ENCODE results near the gene TRIM15.

DNA sequence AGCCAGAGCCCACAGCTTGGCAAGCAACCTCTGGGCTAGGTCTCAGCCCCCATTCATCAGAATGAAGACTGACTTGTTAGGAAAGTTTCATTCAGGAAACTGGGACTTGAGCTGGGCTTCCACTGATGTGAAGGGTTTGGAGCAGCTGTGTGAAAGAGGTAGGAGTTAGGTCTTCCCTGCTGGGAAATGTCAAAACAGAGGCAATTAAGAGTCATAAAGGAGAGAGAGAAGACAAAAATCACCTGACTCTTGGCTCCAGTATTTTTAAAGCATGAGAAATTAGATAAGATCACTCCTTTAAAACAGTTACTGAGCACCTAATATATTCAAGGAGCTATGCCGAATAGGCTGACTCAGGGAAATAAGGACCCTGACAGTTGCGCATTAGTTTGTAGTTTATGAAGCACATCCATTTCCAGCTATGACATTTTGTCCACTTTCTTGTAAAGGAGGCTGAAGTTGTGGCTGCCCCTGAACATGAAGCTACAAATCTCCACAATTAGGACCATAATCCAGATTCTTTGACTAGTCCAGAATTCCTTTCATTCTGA lies 31.3 kb upstream of the TRIM15 start:
- TF ChIP-seq, protein P1, sequence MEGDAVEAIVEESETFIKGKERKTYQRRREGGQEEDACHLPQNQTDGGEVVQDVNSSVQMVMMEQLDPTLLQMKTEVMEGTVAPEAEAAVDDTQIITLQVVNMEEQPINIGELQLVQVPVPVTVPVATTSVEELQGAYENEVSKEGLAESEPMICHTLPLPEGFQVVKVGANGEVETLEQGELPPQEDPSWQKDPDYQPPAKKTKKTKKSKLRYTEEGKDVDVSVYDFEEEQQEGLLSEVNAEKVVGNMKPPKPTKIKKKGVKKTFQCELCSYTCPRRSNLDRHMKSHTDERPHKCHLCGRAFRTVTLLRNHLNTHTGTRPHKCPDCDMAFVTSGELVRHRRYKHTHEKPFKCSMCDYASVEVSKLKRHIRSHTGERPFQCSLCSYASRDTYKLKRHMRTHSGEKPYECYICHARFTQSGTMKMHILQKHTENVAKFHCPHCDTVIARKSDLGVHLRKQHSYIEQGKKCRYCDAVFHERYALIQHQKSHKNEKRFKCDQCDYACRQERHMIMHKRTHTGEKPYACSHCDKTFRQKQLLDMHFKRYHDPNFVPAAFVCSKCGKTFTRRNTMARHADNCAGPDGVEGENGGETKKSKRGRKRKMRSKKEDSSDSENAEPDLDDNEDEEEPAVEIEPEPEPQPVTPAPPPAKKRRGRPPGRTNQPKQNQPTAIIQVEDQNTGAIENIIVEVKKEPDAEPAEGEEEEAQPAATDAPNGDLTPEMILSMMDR (IDR thresholded peaks at IDR 0.05; ENCODE audit: insufficient read depth, low read length, poor library complexity, severe bottlenecking), result no peak
- no peak for TF ChIP-seq EZH2phosphoT487 (conservative IDR thresholded peaks at IDR 0.05; ENCODE audit: low read length)
